GM12892 (cell line): ENCODE measurements around the gene DKK3.

ENCODE experiments used
- POLR2A ChIP-seq: IDR thresholded peaks from 2 replicates; pipeline ENCODE4 v1.6.1; 2011; ENCODE audit warnings: low read depth, low read length, control low read depth
- POLR2AphosphoS5 ChIP-seq: IDR thresholded peaks from 2 replicates; pipeline ENCODE4 v1.6.1; 2011; ENCODE audit warnings: low read depth, low read length, control low read depth
- TAF1 ChIP-seq: IDR thresholded peaks from 2 replicates; pipeline ENCODE4 v1.6.1; 2011; ENCODE audit warnings: low read depth, mild to moderate bottlenecking, control low read depth, low read length, borderline replicate concordance

DNA sequence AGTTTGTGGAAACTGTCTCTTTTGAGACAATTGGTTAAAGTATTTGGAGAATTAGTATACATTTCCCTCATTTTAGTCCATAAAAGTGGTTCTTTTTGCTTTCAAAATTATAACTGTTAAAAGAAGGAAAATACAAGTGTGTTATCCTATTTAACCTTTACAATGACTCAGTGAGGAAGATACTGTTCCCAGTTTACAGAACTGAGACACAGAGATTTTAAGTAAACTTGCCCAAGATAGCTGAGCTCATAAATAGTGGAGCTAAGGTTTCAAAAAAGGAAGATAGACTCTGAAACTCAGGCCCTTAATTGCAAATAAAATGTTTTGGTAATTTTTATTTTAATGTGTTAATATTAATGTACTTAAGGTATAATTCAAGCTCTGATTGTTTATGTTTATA is 58.9 kb downstream of the DKK3 start:
- TF ChIP-seq POLR2A (no peak), POLR2AphosphoS5 (no peak), TAF1 (no peak)
